Left colon (tissue), 2 donors: ENCODE measurements around the gene MICB. TPM values are rescaled to one million over a fixed set of nuclear protein-coding genes. Genes with fewer than 3 reads are reported as not detected.
"Not testable (repeated sequence)": the region's sequence is repeated elsewhere in the genome, so short reads cannot be mapped to it uniquely, and the experiment has no call there.

ENCODE experiments used
- ATAC-seq: fragments of 200-7000 bp; cut with Tn5 transposase; one replicate; pipeline ENCODE4 v1.9.1; 2020; ENCODE audit warnings: mild to moderate bottlenecking, moderate library complexity
- DNase-seq, 2 donors: peaks; one replicate each; pipeline ENCODE4 v3.0.0-alpha.2; 2020
- intact Hi-C, 2 donors: fragments of 100-400 bp; cut with DNase I in 1 of 2; cut with micrococcal nuclease in 1 of 2; formaldehyde crosslinking; loops; one replicate each; pipeline versions ENCODE4 v1.11.2 to v1.14.0; 2022; cut with DNase I, micrococcal nuclease
- total RNA-seq, 2 donors: library from RNA; stranded (reverse); fragmentation: NEBNext Ultra II Directional; extraction: Animal tissue kit (Norgen Biotek cat#: 25700); gene quantifications; one replicate each; pipeline ENCODE4 v1.2.1, GENCODE V29; 2021
- donor health status: DM: no; HTN: no; CAD: no.
- donor health status: DM: yes; HTN: yes; CAD: no.

Gene MICB
- total RNA-seq, 2 donors from 2014 or later = 1.2 to 1.3 TPM

DNA sequence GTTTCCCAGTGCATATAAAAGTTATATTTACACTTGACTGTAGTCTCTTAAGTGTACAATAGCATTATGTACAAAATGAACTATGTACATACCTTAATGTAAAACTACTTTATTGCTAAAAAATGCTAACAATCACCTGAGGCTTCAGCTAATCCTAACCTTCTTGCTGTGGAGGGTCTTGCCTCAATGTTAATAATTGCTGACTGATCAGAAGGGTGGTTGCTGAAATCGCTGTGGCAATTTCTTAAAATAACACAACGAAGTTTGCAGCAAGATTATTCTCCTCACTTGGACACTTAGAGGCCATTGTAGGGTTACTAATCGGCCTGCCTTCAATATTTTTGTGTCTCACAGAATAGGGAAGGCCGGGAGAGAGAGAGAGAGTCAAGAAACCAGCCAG, 24.7 kb upstream of the MICB start:
- DNase-seq = no peak
- no peak for ATAC-seq
- intact Hi-C loops = no loop called here

DNA sequence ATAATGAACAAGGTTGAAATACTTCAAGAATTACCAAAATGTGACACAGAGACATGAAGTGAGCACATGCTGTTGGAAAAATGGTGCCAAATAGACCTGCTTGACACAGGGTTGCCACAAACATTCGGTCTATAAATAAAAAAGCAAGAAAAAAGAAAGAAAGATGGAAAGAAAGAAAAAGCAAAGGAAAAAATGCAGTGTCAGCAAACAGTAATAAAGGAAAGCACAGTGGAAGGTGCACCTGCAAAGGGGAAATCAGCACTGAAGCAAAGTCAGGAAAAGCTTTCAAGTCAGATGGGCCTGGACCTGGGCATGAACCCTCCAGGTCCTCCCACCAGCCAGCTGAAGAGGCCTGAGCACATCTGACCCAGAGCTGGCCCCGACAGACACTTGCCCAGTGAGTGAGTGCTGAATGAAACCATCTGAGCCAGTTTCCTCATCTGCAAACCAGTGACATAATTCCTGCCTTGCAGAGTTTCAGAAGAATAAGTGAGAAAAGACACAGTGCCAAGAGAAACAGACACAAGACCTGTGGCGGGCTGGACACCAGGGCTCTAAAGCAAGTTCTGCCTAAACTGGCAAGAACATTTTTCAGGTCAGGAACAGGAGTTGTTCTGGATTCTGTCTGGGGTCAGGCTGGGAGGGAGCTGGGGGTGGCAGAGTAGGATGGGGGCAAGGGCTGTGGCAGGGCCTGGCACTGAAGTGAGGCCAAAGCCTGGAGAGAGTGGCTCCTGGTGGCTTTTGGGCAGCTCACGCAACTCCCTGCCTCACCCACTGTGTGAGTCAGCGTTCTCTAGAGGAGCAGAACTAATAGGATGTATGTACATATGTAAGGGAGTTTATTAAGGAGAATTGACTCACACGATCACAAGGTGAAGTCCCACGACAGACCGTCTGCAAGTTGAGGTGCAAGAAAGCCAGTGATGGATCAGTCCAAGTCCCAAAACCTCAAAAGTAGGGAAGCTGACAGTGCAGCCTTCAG, 23.9 kb upstream of the MICB start:
- intact Hi-C loops = no loop called here
- no peak for ATAC-seq
- no peak for DNase-seq

DNA sequence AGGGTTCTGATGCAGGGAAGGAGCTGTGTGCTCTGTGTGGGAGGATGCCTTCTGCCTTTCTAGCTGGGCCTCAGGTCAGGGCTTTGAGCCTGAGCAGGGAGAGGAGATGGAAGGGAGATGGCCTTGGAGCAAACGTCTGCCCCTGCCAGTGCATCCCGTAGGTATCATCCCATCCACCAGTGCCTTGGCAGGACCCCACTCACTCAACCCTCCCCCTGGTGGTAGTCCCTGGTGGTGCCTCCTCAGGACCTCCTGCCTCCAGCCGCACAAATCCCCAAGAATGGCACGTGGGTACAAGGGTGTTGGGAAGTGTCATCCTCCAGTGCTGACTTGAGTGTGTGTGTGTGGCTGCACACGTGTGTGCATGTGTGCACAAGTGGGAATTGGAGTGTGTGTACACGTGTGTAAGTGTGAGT, 23.1 kb upstream of the MICB start:
- intact Hi-C loops = no loop called here
- ATAC-seq (no peak), DNase-seq (no peak)

DNA sequence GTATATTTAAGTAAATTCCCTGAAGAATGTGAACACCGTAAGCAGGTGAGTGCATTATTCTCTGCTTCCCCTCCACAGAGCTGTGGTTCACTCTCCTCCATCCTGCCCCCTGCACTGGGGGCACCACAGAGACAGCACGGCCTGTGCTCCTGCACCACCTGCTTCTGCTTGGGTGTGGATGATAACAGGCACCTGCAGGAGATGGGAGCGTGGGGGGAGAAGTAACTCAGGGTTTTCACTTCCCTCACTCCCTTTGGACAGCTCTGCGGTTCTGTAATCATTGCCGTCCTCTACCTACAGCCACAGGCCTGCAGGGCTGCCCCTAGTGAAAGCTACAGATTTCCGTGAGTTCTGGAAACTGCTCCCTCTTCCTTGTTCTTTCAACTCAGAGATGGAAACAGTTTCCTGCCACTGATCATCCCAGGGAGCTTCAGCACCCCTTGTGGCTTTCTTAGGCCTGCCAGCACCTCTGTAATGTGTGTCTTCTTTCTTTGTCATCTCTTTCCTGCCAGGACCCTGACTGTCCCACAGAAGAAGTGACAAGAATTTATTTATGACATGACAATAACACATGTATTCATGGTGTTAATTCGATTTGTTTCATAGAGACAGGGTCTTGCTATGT, 21.3 kb upstream of the MICB start:
- intact Hi-C loops = no loop called here
- DNase-seq = no peak
- ATAC-seq = no peak

DNA sequence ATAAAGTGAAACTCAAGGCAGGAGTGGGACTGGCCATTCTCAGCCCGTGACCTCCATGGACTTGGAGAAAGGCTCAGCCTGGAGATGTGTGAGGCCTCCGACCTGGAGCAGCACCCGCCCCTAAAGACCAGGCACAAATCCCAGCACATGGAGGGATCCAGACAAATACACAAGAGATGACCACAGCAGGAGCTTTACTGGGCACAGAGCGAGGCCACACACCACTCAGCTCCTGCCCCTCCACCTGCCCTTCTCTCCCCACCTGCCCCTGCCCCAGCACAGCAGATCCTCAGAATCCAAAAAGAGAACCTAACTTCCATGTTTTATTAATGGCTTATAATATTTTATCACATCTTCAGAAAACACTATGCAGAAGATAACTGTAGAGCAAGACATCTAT, 20.4 kb upstream of the MICB start:
- no peak for DNase-seq
- intact Hi-C loops = no loop called here
- no peak for ATAC-seq

GRCh38 chr6:31478186-31478950, 19.6 kb upstream of the MICB start:
- no peak for DNase-seq
- intact Hi-C loops = no loop called here
- ATAC-seq = no peak

- intact Hi-C loops = no loop called here
- DNase-seq (no peak), ATAC-seq (no peak)
Measured at GRCh38 chr6:31479151-31479932, 18.6 kb upstream of the MICB start.

DNA sequence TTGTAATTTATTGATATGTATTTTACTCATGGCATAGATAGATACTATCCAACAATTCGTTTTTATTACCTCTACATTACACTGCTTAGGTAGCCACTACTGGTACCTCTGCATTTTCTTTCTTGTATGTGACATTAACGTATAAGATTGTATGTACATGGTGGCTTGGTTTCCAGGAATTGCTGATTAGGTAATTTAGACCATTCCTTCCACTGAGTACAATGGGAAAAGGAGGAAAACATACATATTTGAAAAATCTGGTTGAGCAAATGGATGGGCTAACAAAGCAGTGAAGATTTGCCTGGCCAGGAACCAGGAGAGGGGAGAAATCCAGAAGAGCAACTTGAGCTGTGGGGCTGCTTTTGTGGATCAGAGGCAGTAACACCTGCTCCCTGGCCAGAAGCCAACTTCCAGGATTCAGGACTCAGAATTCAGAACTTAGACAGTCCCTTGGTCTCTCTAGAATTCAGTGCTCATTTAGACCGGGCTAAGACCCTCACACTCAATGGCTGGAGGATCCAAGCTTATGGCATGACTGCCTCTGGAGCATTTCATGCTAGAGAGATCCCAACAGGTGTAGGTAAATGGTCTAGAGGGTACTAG, 17.9 kb upstream of the MICB start:
- DNase-seq = no peak
- ATAC-seq = no peak
- intact Hi-C loops = no loop called here

DNA sequence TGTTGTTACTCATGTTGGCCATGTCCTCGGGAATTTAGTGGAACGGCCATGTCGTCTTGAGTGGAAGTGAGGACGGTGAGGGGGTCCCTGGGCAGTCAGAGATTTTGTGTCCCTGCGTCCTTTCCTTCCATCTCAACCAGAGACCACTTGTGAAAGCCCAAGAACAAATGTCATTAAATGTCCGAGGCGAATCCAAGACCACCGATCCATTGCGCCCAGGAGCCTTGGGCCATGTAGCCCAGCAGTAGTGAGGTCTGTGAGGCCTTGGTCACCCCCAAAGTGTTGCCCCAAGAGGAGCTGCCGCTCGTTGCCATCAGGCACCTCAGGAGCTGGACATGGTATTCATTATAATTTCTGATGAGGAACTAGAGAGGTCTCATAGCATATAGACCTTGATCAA, 17.4 kb upstream of the MICB start:
- intact Hi-C loops = no loop called here
- no peak for DNase-seq
- no peak for ATAC-seq

- intact Hi-C loops = no loop called here
- DNase-seq (no peak), ATAC-seq (no peak)
Measured at GRCh38 chr6:31483392-31483791, 14.6 kb upstream of the MICB start.

- intact Hi-C loops = no loop called here
- ATAC-seq (no peak), DNase-seq (no peak)
Measured at GRCh38 chr6:31485055-31485454, 12.9 kb upstream of the MICB start.

DNA sequence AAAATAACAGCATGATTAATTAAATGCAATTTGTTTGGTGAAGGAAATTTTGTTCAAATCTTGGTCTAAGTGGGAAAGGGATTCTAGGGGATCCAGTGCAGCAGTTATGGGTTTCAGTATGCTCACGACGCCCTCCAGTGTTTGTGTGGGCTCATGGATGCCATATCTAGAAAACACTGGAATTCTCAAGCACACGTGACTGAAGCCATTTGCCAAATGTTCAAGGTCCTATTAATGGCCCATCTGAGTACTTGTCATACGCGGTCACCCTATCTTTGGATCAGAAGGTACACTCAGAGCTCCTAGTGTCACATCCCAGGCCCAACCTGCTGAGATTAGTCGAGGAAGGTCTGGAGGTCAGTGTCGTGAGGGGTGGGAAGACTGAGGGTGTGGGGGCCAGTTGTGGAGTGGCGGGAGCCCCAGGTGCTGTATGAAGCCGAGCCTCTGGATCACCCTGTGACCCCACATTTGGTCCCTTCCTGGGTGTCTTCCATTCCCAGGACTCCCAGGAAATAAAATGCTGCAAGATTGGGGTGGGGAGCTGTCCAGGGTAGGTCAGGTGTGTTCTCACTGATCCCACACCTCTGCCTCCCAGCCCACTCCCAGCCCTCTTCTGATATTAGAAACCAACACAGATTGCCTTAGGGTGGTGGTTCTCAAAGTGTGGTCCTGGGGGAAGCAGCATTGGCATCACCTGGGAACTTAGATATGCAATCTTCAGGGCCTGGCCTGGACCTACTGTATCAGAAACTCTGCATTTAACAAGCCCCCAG, 11.7 kb upstream of the MICB start:
- DNase-seq, ATAC-seq, intact Hi-C loops: not testable (repeated sequence)

DNA sequence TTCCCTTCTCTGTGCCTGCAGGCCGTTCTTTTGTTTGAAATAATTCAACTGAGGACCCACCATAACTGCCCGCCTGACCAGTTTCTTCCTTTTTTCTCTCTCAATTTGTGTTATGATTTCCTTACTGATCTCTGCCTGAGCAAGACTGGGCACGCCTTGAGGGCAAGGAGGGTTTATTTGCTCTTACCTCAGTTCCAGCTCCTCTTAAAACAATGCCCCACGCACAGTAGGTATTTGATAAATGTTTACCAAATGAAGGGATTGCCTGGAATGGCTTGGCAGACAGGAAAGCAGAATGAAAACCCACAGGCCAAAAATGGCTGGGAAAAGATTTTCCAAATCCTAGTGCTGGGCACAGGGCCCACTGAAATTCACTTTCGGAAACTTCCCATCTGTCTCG, 10.3 kb upstream of the MICB start:
- DNase-seq, intact Hi-C loops, ATAC-seq: not testable (repeated sequence)

DNA sequence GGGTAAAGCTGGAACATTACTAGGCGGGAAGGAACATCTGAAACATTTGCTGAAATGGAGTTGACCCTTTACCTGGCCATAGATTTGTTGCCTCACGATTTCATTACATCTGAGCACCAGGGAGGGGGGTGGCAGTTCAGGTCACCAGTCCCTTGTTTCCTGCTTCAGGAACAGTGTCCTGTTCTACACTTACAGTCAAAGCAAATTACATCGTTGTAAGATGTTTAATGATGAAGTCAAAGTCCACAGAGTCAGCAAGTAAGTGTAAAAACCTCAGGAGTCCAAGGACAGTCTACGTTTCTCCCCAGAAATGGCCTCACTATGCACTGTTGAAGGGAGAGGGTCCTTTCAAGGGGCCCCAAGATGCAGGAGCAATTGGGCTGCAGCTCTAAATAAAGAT, 8.9 kb upstream of the MICB start:
- intact Hi-C loops = no loop called here
- ATAC-seq = peak; percentile 79
- peak in 1 of 2 donors; percentile 61 for DNase-seq

- intact Hi-C loops = no loop called here
- ATAC-seq (no peak), DNase-seq (no peak)
Measured at GRCh38 chr6:31490115-31490873, 7.7 kb upstream of the MICB start.

DNA sequence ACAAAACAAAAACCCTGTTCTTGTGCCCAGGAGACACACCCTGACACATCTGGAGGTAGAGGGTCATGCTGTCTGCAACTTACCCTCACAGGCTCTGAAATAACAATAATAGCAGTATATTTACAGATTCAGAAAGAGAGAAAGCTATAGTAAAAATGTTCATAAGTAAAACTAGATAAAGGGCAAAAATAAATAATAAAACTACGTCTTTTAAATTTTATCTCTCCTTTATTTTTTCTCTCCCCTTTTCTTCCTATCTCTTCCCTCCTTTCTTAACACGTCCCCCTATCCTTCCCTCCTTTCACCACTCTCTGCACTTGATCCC, 4.4 kb upstream of the MICB start:
- ATAC-seq, DNase-seq, intact Hi-C loops: not testable (repeated sequence)
